Activated naive CD4-positive, alpha-beta T cell treated with anti-CD3 and anti-CD28 coated beads for 36 hours (primary cell): ENCODE results near the gene ARID3A. TPM values are rescaled to one million over a fixed set of nuclear protein-coding genes. Genes with fewer than 3 reads are reported as not detected.
"Not testable (repeated sequence)": the region's sequence is repeated elsewhere in the genome, so short reads cannot be mapped to it uniquely, and the experiment has no call there.

ENCODE experiments used
- CTCF ChIA-PET: fragments of 350-600 bp; sonication (Branson Sonifier 250); formaldehyde crosslinking; loops from one replicate; lab custom pipeline; 2021; ENCODE audit warnings: antibody characterized with exemption; lab: Charles Lee
- DNase-seq: peaks from one replicate; pipeline ENCODE4 v3.0.0-alpha.2; 2020
- H3K27ac Mint-ChIP-seq: one replicate; pipeline ENCODE4 v1.8.0; 2021; ENCODE audit warnings: mild to moderate bottlenecking, mixed read lengths
- H3K27me3 Mint-ChIP-seq: one replicate; pipeline ENCODE4 v1.8.0; 2021; ENCODE audit warnings: low read depth, mixed read lengths
- H3K36me3 Mint-ChIP-seq: one replicate; pipeline ENCODE4 v1.8.0; 2021; ENCODE audit warnings: low read depth, mixed read lengths
- H3K4me1 Mint-ChIP-seq: one replicate; pipeline ENCODE4 v1.8.0; 2021; ENCODE audit warnings: low read depth, mixed read lengths
- H3K4me3 Mint-ChIP-seq: one replicate; pipeline ENCODE4 v1.8.0; 2021; ENCODE audit warnings: mild to moderate bottlenecking, moderate library complexity, mixed read lengths
- H3K9me3 Mint-ChIP-seq: one replicate; pipeline ENCODE4 v1.8.0; 2021; ENCODE audit warnings: mixed read lengths
- intact Hi-C: fragments of 100-400 bp; cut with micrococcal nuclease; formaldehyde crosslinking; loops from one replicate; pipeline ENCODE4 v1.15.1; 2023
- total RNA-seq, 2 experiments: library from RNA; stranded (reverse); gene quantifications; one replicate each; pipeline ENCODE4 v1.2.3, GENCODE V29; 2021

Gene ARID3A
- total RNA-seq, 2 experiments from 2014 or later: 23.1 to 28.4 TPM

GRCh38 chr19:1019616-1019961 is 93.8 kb downstream of the ARID3A start:
- CTCF ChIA-PET: interaction anchor here (0.7 kb wide), 1 partner anchor 38 kb away, joined by 3 read pairs; no protein-coding TSS in a partner anchor
- Mint-ChIP-seq H3K27me3 (no peaks in the 10 kb centered on the region), H3K9me3 (no peaks in the 10 kb centered on the region), H3K36me3 (peaks cover 3% of the 10 kb centered on the region), H3K27ac (peak overlapping the region; percentile 83), H3K4me1 (peaks cover 43% of the 10 kb centered on the region), H3K4me3 (peak overlapping the region; percentile 95)
- intact Hi-C loops: no loop called here
- DNase-seq: no peak

- no peaks in the 10 kb centered on the region for H3K9me3 Mint-ChIP-seq
- H3K4me1 Mint-ChIP-seq: peaks cover 45% of the 10 kb centered on the region
- H3K27ac Mint-ChIP-seq: peak overlapping the region; percentile 83
- intact Hi-C loops: loop anchor here (2.0 to 10.0 kb wide), 7 partner anchors 49 to 385 kb away; partner anchors contain the start of genes ATP5F1D, DAZAP1, GAMT and GPX4
- CTCF ChIA-PET: interaction anchor here (0.7 kb wide), 1 partner anchor 38 kb away, joined by 3 read pairs; no protein-coding TSS in a partner anchor
- H3K4me3 Mint-ChIP-seq: peak overlapping the region; percentile 95
- H3K27me3 Mint-ChIP-seq: no peaks in the 10 kb centered on the region
- no peak for DNase-seq
- peaks cover 3% of the 10 kb centered on the region for H3K36me3 Mint-ChIP-seq
Observed at GRCh38 chr19:1019980-1020867, 94.4 kb downstream of the ARID3A start.

GRCh38 chr19:1020868-1021425 is 95.1 kb downstream of the ARID3A start, which contains the start of gene TMEM259:
Gene TMEM259 (minus strand): TSS chr19:1021123. CDS start chr19:1020996, 127 bp downstream.
- DNase-seq: peak; percentile 98
- Mint-ChIP-seq H3K27ac (peak within 1 kb of the TSS; percentile 98), H3K4me3 (peak within 1 kb of the TSS; percentile 95), H3K4me1 (peaks cover 41% of the 10 kb centered on the region), H3K9me3 (no peaks in the 10 kb centered on the region), H3K27me3 (no peaks in the 10 kb centered on the region), H3K36me3 (peaks cover 3% of the 10 kb centered on the region)
- intact Hi-C loops: loop anchor here (1.0 to 10.0 kb wide), 12 partner anchors 19 to 384 kb away; partner anchors contain the start of genes ABCA7, ATP5F1D, DAZAP1 and GAMT
- CTCF ChIA-PET: interaction anchor here (0.9 to 1.0 kb wide), 3 partner anchors 22 to 224 kb away, joined by 3 read pairs; no protein-coding TSS in a partner anchor

- H3K9me3 Mint-ChIP-seq, H3K36me3 Mint-ChIP-seq, H3K27ac Mint-ChIP-seq, CTCF ChIA-PET, H3K4me3 Mint-ChIP-seq, DNase-seq, H3K27me3 Mint-ChIP-seq: not testable (repeated sequence)
- intact Hi-C loops: loop anchor here (5.0 to 10.0 kb wide), 3 partner anchors 168 to 381 kb away; partner anchors contain the start of genes DAZAP1, GAMT and RNF126
- peaks cover 18% of the 10 kb centered on the region for H3K4me1 Mint-ChIP-seq
Observed at GRCh38 chr19:1023883-1024188, 98.0 kb downstream of the ARID3A start.

GRCh38 chr19:1025080-1025479 is 99.2 kb downstream of the ARID3A start:
- H3K36me3 Mint-ChIP-seq, DNase-seq, CTCF ChIA-PET, H3K27me3 Mint-ChIP-seq, H3K27ac Mint-ChIP-seq, H3K9me3 Mint-ChIP-seq: not testable (repeated sequence)
- intact Hi-C loops: loop anchor here (10.0 kb wide), 1 partner anchor 380 kb away; the partner anchor contains the start of genes DAZAP1 and GAMT
- Mint-ChIP-seq H3K4me3 (peak overlapping the region; percentile 36), H3K4me1 (peaks cover 15% of the 10 kb centered on the region)

Other genes with a start within 250 kb of the ARID3A start
- gene FSTL3, start 249.6 kb upstream of the ARID3A start, total RNA-seq: 1 to 10 TPM; 9.3 to 9.8 TPM
- gene PRSS57, start 230.6 kb upstream of the ARID3A start, total RNA-seq: not detected
- 1 to 10 TPM in 1 of 2 experiments, under 1 TPM in 1; 0.84 to 1.0 TPM for gene PALM, start 217.1 kb upstream of the ARID3A start, total RNA-seq
- not detected for gene MISP, start 174.9 kb upstream of the ARID3A start, total RNA-seq
- 100 to 1,000 TPM; 510 to 532 TPM for gene PTBP1, start 128.6 kb upstream of the ARID3A start, total RNA-seq
- gene PLPPR3, start 104.1 kb upstream of the ARID3A start, total RNA-seq: not detected
- gene AZU1, start 98.2 kb upstream of the ARID3A start, total RNA-seq: not detected
- gene PRTN3, start 85.0 kb upstream of the ARID3A start, total RNA-seq: not detected
- gene ELANE, start 73.7 kb upstream of the ARID3A start, total RNA-seq: not detected
- under 1 TPM; 0.17 to 0.25 TPM for gene CFD, start 66.4 kb upstream of the ARID3A start, total RNA-seq
- gene MED16, start 32.8 kb upstream of the ARID3A start, total RNA-seq: 10 to 100 TPM; 61.3 to 68.1 TPM
- gene RNU6-9, start 32.6 kb upstream of the ARID3A start, total RNA-seq: not detected
- gene R3HDM4, start 12.8 kb upstream of the ARID3A start, total RNA-seq: 100 to 1,000 TPM; 111 to 120 TPM
- gene KISS1R, start 8.7 kb upstream of the ARID3A start, total RNA-seq: 1 to 10 TPM; 5.3 to 6.6 TPM
- 10 to 100 TPM; 77.8 to 82.0 TPM for gene WDR18, start 58.3 kb downstream of the ARID3A start, total RNA-seq
- gene GRIN3B, start 74.4 kb downstream of the ARID3A start, total RNA-seq: under 1 TPM in 1 of 2 experiments, not detected in 1; 0.10 TPM
- gene TMEM259, start 95.1 kb downstream of the ARID3A start, total RNA-seq: 100 to 1,000 TPM; 105 to 109 TPM
- gene RNU6-2, start 95.5 kb downstream of the ARID3A start, total RNA-seq: not detected
- 100 to 1,000 TPM; 104 TPM for gene CNN2, start 100.6 kb downstream of the ARID3A start, total RNA-seq
- gene ABCA7, start 114.1 kb downstream of the ARID3A start, total RNA-seq: 10 to 100 TPM; 24.4 to 30.1 TPM
- 100 to 1,000 TPM; 123 to 136 TPM for gene ARHGAP45, start 141.1 kb downstream of the ARID3A start, total RNA-seq
- gene POLR2E, start 169.3 kb downstream of the ARID3A start, total RNA-seq: 100 to 1,000 TPM; 238 to 258 TPM
- 100 to 1,000 TPM; 244 to 253 TPM for gene GPX4, start 178.0 kb downstream of the ARID3A start, total RNA-seq
- gene SBNO2, start 248.2 kb downstream of the ARID3A start, total RNA-seq: 100 to 1,000 TPM; 112 to 117 TPM